ENCODE results near the gene LETMD1. TPM values are rescaled to one million over a fixed set of nuclear protein-coding genes. Genes with fewer than 3 reads are reported as not detected.

The LETMD1 gene
- polyA plus RNA-seq, 10 donors: 33.1 to 84.0 (median 47.7) TPM

DNA sequence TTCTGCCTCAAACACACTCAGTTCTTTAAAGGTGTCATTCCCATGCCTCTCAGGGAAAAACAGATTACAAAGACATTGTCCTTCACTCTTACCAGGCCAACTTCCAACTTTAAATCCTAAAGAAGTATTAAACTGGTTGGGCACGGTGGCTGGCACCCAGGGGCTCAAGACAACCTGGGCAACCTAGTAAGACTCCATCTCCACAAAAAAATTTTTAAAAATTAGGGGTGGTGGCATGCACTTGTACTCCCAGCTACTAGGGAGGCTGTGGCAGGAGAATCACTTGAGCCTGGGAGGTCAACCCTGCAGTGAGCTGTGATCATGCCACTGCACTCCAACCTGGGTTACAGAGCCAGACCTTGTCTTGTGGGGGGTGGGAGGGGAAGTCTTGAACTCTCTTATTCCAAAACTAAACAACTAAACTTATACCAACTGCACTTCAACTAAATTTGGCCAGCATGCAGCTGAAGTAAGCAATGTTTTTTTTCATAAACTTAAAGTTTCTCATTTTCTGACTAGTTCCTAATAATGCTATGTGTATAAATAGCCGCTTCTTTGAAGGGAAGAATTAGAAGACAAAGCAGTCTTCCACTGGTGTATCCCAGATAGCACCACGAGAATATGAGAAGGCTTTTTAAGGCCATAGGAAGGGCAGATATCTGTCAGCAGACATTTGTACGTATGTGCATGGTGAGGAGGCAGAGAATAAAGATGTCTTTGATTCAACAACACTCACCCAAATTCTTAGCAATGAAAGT is 24.3 kb upstream of the LETMD1 start:
- DNase-seq: no peak

DNA sequence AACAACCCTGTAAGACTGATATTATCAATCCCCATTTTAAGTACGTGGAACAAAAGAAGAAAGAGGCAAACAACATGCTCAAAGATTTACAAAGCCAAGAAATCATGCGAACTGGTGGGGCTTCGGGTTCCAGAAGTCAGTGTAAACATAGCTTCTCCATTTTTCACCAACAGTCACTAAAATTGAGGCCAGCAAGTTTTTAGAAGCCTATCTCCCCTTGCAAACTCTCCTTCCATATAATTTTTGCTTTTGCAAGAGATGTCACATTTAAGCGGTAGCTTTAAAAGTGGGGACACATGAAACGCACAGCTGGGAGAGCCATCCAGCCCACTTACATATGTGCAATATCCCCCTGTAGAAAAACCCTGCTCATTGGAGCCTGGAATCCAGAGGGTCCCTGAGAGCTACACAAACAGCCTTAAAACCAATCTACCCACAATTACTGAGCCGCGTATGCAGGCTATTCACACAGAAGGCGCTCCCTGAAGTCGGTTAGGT is 22.7 kb upstream of the LETMD1 start:
- no peak for DNase-seq

DNA sequence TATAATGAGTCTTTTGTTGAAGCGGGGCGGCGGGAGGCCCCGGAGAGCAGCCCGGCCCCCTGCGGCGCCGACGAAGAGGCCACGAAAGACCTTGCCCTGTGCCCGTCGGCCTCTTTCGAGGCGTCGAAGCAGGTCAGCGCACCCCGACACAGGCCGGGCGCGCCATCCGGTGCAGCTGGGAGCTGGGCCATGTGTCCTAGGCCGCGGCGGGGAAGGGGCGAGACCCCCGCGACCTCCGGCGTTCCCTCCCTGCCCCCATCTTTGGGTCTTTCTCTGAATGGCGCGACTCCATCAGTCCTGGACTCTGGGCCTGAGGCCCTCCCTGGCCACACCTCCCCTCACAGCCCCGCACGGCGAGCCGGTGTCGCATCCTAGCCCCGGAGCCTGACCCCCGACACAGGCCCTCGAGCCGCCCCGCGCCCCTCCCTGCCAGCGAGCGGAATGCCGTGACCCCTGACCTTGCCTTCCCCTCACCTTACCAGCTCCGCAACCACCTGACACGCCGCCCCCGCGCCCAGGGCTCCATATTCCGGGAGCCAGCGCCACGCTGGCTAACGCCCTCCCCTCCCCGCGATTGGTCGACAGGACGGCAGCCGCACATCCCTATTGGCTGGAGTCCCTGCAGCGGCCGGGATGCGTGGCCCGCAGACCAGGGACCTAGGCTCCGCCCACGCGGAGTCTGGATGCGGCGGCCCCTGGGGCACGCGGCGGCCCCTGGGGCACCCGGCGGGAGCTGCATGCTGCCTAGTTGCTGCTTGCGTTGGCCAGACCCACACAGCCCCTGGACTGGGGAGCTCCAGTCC is 22.1 kb upstream of the LETMD1 start, which contains the start of gene SLC11A2:
Gene SLC11A2, minus strand, starts transcription at position 549 of the 803 bp plus-strand sequence. CDS start 15,656 bp downstream, outside the sequence.
- DNase-seq: peak; percentile 94 to 98 (median 95)

DNA sequence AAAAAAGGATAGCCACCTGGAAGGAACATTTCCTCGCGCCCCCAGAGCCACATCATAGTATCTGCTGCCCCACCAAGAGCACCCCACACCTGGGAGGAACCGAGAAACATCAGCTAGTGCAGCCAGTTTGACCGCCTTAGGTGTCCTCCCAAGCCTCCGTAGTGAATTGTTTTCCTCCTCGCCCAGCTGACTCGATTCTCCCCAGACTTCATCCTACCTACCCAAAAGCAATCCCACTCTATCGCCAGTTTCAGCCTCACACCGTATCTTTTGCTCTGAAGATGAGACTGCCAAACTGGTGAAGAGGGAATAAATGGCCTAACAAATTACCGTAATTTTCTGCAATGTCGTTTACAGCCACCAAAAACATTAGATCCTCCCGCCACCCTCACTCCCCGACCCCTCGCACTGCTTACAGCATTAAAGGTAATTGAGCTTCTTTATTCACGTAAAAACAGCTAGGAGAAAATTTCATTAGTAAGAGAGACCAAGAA is 20.7 kb upstream of the LETMD1 start:
- DNase-seq: no peak

DNA sequence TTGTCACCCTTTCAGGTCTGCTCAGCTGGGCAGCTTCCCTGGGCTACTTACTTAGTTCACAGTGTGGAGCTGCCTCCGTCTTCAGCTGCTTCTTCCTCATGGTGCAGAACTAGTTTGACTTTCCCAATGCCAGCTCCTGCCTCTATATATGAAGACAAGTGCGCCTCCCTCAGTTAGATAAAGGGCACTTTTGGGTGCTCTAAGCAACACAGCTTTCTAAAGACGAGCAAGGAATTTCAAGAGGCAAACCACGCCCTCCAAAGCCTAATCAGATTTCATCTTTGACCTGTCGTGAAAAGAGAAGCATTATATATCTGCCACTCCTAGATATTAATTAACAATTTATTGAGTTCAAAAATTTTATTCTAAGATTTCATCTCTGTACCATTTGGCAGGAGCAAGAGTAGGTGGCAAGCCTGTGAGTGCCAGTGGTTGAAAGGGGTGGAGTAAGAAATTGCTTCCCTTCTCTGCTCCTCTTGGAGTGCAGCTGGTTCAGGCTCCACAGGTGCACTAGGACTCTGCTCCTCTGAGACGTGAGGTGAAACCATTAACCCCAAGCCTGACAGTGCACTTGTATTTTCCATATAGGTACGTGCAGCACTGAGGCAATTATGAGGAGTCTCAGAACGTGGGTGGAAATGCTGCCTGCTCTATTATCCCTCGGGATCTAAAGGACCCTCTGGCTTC is 19.9 kb upstream of the LETMD1 start:
- no peak for DNase-seq

DNA sequence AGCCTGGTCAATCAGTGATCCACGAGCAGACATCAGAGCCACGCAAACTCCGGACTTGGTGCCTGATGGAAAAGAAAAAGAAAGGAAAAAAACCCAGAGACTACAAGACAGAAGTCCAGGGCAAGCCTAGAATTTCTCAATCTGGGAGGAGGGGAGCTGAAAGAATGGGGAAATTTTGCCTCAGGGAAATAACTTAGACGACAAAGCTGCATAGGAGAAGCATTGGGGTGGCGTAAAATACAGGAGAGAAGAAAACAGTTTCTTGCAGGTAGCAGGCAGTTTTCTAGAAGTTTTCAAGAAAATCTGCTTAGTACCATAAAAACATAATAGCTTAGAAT is 19.3 kb upstream of the LETMD1 start:
- no peak for DNase-seq

DNA sequence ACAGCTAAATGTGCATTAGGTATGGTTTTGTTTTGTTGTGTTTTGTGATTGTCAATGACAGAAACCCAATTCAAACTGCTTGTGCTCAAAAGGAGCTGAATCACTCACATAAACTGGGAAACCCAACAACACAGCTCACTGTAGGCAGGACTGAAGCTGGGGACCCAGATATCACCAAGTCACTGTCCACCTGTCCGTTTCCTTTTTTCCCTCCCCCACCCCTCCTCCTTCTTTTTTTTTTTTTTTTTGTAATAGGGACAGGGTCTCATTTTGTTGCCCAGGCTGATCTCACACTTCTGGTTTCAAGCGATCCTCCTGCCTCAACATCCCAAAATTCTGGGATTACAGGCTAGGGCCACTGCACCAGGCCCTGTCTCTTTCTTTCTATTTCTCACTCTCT is 15.1 kb upstream of the LETMD1 start:
- no peak for DNase-seq

DNA sequence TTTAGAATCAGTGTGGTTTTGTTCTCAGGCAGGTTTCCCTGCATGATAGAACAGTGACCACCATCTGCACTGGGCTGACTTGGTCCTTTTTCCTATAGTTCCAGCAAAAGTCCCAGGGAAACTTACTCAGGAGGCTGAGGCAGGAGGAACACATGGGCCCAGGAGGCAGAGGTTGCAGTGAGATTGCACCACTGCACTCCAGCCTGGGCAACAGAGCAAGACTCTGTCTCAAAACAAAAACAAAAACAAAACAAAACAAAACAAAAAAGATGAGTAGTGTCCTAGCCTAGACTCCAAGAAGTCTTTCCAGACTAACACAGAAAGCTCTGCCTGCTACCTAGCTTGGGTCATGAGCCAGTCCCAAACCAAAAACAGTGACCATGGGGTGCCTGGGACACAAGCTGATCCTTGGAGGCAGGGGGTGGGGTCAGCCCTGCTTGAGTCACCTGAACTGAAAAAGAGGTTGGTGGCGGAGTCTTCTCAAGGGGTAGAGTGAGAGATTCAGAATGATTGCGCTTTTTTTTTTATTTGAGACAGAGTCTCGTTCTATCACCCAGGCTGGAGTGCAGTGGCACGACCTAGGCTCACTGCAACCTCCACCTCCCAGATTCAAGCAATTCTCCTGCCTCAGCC is 14.6 kb upstream of the LETMD1 start:
- DNase-seq: no peak

DNA sequence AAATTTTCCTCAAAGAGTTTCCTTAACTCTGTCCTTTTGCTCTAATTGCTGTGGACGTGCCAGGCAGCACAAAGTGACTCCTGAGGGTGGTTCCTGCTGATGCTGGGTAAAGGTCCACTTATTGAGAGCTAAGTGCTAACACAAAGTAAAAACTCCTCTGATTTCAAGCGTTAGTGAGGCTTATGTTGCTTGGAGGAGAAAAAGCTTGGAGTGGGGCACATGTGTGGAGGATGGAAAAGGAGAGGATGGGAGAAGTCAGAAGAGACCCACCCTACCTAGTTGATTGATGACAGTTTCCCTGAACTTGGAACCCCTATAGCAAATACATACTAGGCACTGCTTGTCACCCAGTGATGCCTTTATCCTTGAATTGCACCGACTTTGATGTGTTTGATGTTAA is 11.8 kb upstream of the LETMD1 start:
- no peak for DNase-seq

DNA sequence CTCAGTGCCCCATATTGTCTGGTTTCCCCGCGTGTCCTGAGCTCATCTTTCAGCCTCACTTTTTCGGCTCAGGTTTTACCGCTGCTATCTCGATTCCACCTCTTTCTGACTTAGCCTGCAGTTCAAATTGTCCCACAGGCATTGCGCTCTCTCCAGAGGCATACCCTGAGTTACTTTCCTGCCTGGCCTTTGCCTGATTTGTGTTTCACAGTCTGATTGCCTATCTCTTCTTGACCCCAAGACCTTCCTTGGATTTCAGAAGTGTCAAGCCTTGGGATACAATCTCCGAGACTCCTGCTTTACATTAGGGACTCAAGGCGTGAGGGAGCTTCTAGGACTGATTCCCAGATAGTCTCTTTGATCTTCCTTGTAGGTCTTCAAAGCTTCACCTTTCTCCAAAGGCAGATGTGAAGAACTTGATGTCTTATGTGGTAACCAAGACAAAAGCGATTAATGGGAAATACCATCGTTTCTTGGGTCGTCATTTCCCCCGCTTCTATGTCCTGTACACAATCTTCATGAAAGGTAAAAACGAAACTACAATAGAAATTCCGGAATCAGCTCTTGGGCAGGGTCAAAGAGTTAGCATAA is 629 bp downstream of the LETMD1 start:
- DNase-seq: no peak

DNA sequence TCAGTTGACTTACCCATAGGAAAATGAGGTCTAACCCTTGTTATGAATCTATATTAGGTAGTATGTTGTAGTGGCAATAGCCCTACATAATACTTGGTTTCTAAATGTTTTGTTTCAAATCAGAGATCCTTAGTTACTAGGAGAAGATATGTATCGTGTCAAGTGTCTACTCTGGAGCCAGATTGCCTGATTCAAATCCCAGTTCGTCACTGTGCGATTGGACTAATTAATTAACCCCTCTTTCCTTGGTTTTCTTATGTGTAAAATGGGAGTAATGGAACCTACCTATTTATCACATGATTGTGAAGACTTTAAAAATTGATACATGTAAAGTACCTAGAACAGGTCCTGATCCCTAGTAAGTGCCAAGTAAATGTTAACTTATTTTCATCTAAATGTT is 1.4 kb downstream of the LETMD1 start:
- no peak for DNase-seq

DNA sequence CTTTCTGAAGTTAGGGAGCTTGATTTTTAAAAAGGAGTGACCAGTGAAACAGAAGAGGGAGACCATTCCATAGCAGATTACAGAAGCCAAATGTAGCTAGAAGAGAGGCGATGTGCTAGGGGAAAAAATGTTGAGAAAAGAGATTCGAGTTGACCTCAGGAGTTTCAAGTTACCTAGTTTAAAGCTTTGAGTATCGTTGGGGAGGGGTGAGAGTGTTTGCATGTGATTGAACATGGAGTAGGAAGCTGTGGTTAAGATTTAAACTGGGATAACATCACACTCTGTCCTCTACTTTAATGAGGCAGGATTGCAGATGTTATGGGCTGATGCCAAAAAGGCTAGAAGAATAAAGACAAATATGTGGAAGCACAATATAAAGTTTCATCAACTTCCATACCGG is 3.7 kb downstream of the LETMD1 start:
- no peak for DNase-seq

DNA sequence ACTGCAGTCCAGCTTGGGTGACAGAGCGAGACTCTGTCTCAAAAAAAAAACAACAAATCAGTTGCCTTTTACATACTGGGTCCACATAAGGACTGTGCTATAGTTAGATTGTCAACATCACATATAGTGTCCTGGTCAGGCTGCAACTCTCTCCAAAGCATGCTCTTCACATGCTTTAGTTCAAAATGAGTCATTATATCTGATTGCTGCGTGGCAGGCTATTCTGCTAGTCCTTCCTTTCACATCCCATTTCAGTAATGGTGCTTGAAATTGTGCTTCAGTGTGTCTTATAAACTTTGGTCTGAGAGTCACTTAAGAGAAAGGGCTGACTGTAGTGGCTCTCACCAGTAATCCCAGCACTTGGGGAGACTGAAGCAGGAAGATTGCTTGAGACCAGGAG is 6.9 kb downstream of the LETMD1 start:
- no peak for DNase-seq

DNA sequence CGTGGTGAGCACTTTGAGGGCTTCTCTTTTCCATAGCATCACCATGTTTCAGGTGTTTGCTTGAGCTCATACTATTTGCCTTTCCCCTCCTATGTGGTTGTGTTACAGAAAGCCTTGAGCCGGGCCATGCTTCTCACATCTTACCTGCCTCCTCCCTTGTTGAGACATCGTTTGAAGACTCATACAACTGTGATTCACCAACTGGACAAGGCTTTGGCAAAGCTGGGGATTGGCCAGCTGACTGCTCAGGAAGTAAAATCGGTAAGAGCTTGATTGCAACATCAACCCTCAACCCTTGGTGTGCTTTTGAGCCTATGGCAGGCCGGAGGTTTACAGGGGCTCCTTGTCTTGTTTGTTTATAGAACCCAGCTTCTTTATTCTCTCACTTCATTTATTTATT is 8.1 kb downstream of the LETMD1 start:
- no peak for DNase-seq

DNA sequence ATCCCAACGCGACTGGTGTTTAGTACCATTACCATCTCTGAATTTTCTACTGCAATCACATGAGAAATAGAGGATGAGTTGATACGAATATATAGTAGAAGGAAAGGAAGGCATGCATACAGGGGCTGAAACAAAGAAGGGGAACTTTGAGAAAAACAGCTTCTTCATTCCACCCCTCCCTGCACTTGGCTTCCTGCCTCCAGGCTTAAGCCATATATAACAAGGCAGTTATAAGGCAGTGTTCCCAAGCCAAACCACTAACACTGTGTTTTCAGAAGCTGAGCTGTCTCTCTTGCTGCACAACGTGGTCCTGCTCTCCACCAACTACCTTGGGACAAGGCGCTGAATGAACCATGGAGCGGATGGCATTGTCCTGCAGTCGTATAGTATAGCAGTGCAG is 11.0 kb downstream of the LETMD1 start:
- no peak for DNase-seq

DNA sequence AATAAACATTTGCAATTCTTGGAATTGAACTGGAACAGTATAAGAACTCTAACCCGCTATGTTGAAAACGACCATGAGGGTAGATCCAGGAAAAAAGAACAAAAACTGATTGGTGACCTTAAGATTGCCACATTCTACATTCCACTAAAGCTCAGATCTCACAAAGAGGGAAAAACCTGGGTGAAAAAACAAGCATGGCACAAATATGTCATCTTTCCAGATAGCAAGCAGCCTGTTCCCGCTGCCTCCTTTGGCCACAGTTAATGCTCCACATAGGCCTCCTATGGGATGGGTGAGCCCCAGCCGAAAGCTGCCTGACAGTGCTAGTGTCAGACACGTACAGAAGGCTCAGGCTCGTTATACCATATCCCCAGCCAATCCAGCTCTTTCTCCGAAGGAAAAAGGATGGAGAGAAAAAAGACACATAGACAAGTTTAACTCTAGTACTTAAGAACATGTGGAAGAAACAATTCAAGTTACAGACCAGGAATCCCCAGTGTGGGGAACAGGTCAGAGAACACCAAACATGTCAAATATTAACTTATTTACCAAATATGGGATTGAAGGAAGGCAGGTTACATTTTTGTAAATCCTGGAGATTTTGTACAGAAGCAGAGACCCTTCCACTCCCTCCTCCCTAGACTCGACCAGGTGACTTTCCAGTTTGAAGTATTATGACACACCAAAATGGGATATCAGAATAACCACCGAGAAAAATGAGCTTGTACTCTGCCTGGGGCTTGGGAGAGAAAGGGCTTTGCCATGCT is 14.7 kb downstream of the LETMD1 start:
- no peak for DNase-seq

DNA sequence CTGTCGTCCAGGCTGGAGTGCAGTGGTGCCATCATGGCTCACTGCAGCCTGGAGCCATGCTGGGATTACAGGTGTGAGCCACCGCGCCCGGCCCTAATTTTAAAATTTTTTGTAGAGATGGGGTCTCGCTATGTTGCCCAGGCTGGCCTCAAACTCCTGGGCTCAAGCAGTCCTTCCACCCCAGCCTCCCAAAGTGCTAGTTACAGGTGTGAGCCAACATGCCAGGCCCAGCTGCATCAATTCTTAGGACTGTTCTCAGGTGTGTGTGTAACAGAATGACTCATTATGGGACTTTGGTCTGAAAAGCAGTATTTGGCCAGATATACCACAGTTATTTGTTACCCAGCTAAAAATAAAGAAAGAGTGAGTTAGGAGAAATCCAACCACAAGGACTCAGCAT is 17.4 kb downstream of the LETMD1 start:
- no peak for DNase-seq

DNA sequence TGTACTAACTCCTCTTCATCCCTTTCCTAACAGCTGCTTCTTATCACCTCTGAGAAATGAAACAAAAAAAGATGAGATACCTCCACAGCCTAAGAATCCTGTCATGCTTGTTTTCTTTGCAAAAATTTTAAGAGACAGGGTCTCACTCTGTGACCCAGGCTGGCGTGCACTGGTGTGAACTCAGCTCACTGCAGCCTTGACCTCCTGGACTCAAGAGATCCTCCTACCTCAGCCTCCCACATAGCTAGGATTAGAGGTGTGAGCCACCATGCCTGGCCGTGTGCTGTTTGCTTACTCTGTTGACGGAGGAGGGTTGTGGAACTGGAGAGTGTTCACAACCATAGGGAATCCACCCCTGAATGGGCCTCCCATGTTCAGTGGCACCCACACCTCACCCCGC is 19.1 kb downstream of the LETMD1 start:
- no peak for DNase-seq

DNA sequence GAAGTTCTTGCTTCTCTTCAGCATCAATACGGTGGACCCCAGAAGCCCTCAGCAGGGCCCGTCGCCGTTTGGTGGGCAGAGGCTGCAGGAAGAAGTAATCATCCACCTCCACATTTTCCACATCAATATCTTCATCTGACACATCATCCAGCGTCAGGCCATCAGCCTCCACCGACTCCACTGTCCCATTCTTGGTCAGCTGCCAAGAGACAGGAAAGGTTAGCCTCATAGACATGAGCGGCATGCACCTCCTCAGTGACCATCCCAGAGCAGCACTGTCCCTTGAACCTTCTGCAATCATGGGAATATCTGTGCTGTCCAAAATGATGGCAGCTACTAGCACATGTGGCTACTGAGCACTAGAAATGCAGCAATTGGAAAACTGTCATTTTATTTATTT is 19.6 kb downstream of the LETMD1 start:
- DNase-seq: no peak

DNA sequence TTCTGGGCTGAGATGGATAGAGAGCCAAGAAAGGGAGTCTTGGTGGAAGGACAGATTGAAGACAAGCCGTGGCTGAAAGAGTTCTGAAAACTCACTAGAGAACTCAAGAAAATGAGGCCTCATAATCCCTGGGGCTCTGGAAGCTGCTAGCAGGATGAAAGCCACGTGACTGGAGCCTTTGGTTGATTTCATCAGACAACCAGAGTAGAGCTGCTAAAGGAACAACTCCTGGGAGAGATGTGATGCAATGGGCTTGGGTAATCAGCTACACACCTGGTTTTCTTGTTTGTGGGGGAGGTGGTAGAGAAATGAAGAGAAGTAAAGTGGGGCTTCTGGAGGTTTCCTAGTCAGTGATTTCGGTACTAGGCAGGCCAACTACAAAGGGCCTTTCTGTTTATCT is 21.9 kb downstream of the LETMD1 start:
- peak in 1 of 3 donors; percentile 43 for DNase-seq

DNA sequence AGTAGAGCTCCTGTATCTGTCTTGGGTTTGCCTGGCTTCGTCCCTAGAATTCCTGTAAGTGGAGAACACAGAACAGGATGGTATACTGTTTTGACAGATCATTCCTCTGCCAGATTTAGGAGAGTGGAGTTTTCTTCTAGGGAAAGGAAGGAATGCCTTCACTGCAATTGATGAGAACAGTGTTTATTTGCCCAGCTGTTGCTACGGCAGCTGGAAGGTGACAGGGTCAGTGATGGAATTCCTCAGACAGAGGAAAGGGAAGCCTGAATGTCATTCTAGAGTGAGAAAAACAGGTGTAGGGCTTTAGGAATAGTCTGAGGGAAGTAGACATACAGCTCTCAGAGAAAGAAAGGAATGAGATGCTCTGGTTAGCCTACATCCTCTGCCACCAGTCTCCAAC is 23.5 kb downstream of the LETMD1 start:
- no peak for DNase-seq

Data from muscle of back (tissue), 11 donors.